A549 (cell line): Measurements from ENCODE around the gene BUB1B.
"Not testable (repeated sequence)": the region's sequence is repeated elsewhere in the genome, so short reads cannot be mapped to it uniquely, and the experiment has no call there.

ENCODE experiments used
- BHLHE40 ChIP-seq: IDR thresholded peaks from 2 replicates; pipeline ENCODE4 v1.6.1; 2012; ENCODE audit warnings: low read depth, low read length, inconsistent platforms
- CHD2 ChIP-seq: fragments of 150-350 bp; IDR thresholded peaks from 2 replicates; pipeline ENCODE4 v1.6.1; 2014; ENCODE audit warnings: low read length; ENCODE audit not compliant: partially characterized antibody
- EHF ChIP-seq: fragments of 250-450 bp; sonication (Bioruptor Pico); IDR thresholded peaks from 2 replicates; pipeline ENCODE4 v1.5.0; 2020; ENCODE audit warnings: mild to moderate bottlenecking
- FOXS1 ChIP-seq: fragments of 250-450 bp; sonication (Bioruptor Pico); IDR thresholded peaks from 2 replicates; pipeline ENCODE4 v1.5.0; 2020; ENCODE audit warnings: mild to moderate bottlenecking, moderate library complexity
- JUN ChIP-seq, 2 experiments: fragments of >200 bp; sonication (Bioruptor Twin); formaldehyde crosslinking; IDR thresholded peaks; 2 replicates in 1 of 2; 3 replicates in 1 of 2; pipeline ENCODE4 v1.6.1; 2016 to 2017
- MAZ ChIP-seq: fragments of 150-350 bp; IDR thresholded peaks from 2 replicates; pipeline ENCODE4 v1.6.1; 2014; ENCODE audit warnings: antibody characterized with exemption, low read depth, low read length, borderline replicate concordance
- POLR2A ChIP-seq: IDR thresholded peaks from 2 replicates; pipeline ENCODE4 v1.6.1; 2012; ENCODE audit warnings: mild to moderate bottlenecking, low read length
- POLR2AphosphoS2 ChIP-seq: conservative IDR thresholded peaks from 2 replicates; pipeline ENCODE4 v1.6.1; 2012; ENCODE audit warnings: low read length, improper control_type of control experiment, inconsistent platforms
- RAD21 ChIP-seq, 2 experiments: fragments of >200 bp in 1 of 2; sonication (Bioruptor Twin) in 1 of 2; formaldehyde crosslinking in 1 of 2; IDR thresholded peaks in 1 of 2; conservative IDR thresholded peaks in 1 of 2; 2 replicates in 1 of 2; 3 replicates in 1 of 2; pipeline ENCODE4 v1.6.1; 2012 to 2018; ENCODE audit warnings: inconsistent platforms in 1 of 2
- RCOR1 ChIP-seq: fragments of 150-350 bp; IDR thresholded peaks from 2 replicates; pipeline ENCODE4 v1.6.1; 2014; ENCODE audit warnings: antibody characterized with exemption, low read length, low read depth
- ZC3H11A ChIP-seq: fragments of 450-650 bp; IDR thresholded peaks from 2 replicates; pipeline ENCODE4 v1.6.1; 2014; ENCODE audit warnings: antibody characterized with exemption, mild to moderate bottlenecking
- TF ChIP-seq, protein P1 (sequence below): fragments of >200 bp; sonication (Bioruptor Twin); formaldehyde crosslinking; IDR thresholded peaks from 3 replicates; pipeline ENCODE4 v1.5.1; 2016
- TF ChIP-seq, protein P2 (sequence below): fragments of 250-450 bp; sonication (Bioruptor Pico); IDR thresholded peaks from 2 replicates; pipeline ENCODE4 v1.5.0; 2021; ENCODE audit warnings: mild to moderate bottlenecking, moderate library complexity, borderline replicate concordance

DNA sequence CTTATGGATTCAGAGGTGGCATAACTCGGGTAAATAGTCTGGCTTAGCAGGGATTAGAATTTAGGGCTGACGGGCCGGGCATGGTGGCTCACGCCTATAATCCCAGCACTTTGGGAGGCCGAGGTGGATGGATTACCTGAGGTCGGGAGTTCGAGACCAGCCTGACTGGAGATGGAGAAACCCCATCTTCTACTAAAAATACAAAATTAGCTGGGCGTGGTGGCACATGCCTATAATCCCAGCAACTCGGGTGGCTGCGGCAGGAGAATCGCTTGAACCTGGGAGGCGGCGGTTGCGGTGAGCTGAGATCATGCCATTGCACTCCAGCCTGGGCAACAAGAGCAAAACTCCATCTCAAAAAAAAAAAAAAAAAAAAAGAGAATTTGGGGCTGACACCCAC is 45.8 kb upstream of the BUB1B start:
- TF ChIP-seq, protein P1, sequence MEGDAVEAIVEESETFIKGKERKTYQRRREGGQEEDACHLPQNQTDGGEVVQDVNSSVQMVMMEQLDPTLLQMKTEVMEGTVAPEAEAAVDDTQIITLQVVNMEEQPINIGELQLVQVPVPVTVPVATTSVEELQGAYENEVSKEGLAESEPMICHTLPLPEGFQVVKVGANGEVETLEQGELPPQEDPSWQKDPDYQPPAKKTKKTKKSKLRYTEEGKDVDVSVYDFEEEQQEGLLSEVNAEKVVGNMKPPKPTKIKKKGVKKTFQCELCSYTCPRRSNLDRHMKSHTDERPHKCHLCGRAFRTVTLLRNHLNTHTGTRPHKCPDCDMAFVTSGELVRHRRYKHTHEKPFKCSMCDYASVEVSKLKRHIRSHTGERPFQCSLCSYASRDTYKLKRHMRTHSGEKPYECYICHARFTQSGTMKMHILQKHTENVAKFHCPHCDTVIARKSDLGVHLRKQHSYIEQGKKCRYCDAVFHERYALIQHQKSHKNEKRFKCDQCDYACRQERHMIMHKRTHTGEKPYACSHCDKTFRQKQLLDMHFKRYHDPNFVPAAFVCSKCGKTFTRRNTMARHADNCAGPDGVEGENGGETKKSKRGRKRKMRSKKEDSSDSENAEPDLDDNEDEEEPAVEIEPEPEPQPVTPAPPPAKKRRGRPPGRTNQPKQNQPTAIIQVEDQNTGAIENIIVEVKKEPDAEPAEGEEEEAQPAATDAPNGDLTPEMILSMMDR, result not testable (repeated sequence)
- TF ChIP-seq POLR2A; CHD2; EHF (CRISPR knock-in tag); RAD21 (conservative IDR thresholded peaks at IDR 0.05 in 1 of 2, IDR thresholded peaks at IDR 0.05 in 1 of 2); FOXS1 (CRISPR knock-in tag); RCOR1; JUN (IDR thresholded peaks at IDR 0.05); POLR2AphosphoS2; MAZ; ZC3H11A; BHLHE40: not testable (repeated sequence)
- TF ChIP-seq, protein P2, sequence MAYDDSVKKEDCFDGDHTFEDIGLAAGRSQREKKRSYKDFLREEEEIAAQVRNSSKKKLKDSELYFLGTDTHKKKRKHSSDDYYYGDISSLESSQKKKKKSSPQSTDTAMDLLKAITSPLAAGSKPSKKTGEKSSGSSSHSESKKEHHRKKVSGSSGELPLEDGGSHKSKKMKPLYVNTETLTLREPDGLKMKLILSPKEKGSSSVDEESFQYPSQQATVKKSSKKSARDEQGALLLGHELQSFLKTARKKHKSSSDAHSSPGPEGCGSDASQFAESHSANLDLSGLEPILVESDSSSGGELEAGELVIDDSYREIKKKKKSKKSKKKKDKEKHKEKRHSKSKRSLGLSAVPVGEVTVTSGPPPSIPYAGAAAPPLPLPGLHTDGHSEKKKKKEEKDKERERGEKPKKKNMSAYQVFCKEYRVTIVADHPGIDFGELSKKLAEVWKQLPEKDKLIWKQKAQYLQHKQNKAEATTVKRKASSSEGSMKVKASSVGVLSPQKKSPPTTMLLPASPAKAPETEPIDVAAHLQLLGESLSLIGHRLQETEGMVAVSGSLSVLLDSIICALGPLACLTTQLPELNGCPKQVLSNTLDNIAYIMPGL, result not testable (repeated sequence)
